OCI-LY1 (cell line): Measurements from ENCODE around the gene COPA.

Source experiments
- EZH2 ChIP-seq: fragments of 200-600 bp; sonication (generic), shearing (Covaris generic); IDR thresholded peaks from 2 replicates; pipeline ENCODE4 v1.8.0; 2017; ENCODE audit warnings: borderline replicate concordance, mixed run types, mild to moderate bottlenecking, antibody characterized with exemption, low read length, moderate library complexity, mixed read lengths
- TF ChIP-seq, protein P1 (sequence below): fragments of 200-600 bp; sonication (generic), shearing (Covaris generic); IDR thresholded peaks from 2 replicates; pipeline ENCODE4 v1.5.1; 2017; ENCODE audit warnings: mild to moderate bottlenecking, antibody characterized with exemption, low read length, moderate library complexity, mixed read lengths

DNA sequence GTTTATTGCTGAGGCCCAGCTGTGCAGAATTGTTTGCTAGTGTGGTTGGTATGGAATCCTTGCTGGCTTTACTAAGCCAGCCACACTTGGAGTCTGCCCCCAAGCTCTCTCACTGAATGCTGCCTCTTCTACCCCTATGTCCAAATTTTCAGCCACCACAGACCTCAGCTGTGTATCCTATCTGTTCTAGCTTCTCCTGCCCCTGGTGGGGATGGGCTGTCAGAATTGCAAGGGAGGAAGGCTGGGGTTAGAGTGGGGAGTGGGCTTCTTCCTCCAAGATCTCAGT is 28.2 kb upstream of the COPA start:
- TF ChIP-seq, protein P1, sequence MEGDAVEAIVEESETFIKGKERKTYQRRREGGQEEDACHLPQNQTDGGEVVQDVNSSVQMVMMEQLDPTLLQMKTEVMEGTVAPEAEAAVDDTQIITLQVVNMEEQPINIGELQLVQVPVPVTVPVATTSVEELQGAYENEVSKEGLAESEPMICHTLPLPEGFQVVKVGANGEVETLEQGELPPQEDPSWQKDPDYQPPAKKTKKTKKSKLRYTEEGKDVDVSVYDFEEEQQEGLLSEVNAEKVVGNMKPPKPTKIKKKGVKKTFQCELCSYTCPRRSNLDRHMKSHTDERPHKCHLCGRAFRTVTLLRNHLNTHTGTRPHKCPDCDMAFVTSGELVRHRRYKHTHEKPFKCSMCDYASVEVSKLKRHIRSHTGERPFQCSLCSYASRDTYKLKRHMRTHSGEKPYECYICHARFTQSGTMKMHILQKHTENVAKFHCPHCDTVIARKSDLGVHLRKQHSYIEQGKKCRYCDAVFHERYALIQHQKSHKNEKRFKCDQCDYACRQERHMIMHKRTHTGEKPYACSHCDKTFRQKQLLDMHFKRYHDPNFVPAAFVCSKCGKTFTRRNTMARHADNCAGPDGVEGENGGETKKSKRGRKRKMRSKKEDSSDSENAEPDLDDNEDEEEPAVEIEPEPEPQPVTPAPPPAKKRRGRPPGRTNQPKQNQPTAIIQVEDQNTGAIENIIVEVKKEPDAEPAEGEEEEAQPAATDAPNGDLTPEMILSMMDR = no peak
- no peak for TF ChIP-seq EZH2
